ENCODE results near the gene NPC1L1. TPM values are rescaled to one million over a fixed set of nuclear protein-coding genes. Genes with fewer than 3 reads are reported as not detected.

NPC1L1 gene
- total and polyA plus RNA-seq, 2 of the 13 experiments (the other 11 are each of a cell fraction or from before 2014, with no cell fraction given): 4.8 to 14.5 TPM

DNA sequence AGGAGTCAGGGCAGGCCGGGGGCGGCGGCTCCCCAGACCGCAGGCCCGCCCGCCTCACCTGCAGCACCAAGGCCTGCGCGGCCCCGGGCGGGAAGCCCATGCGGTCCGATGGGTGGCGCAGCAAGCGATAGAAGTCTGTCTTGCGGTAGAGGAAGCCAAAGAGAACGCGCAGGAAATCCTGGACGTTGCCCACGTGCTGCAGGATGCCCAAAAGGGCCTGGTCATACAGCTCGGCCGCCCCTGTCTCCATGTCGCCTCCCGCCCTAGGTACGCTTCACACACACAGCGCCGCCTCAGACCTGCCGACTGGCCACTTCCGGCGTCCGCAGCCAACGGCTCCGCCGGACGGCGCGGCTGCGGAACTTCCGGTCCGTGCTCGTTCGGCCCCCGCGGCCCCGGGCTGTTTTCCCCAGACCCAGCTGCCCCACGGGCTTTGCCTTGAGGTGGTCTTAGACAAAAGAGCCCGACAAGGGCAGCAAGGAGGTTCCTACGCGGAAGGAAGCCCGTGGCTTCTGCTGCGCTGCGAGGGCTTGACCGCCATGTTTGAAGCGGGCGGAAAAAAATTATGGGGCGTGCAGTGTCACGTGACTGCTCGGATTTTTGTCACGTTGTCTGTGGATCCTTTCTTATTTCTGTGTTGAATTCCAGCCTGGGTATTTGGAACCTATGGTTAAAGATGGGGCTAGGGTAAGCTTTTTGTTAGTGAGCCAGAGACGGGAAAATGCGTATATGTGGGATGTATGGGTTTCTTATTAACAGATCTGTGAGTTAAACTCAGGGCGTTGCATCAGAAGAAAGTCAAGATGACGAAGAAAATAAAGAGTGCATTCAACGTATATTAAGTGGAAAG, 50.6 kb downstream of the NPC1L1 start, which contains the start of gene NUDCD3 (continued):
- TF ChIP-seq PRMT3 (CRISPR knock-in tag; IDR thresholded peaks at IDR 0.05; ENCODE audit: borderline replicate concordance, low read depth) (no peak), GLI4 (CRISPR knock-in tag; IDR thresholded peaks at IDR 0.05; ENCODE audit: borderline replicate concordance) (peak; percentile 67; the same call in 1 of the 2 replicates), SUZ12 (IDR thresholded peaks at IDR 0.05; ENCODE audit: low read depth, low read length) (no peak), NR2F6 (IDR thresholded peaks at IDR 0.05) (no peak), NR2F6 (CRISPR knock-in tag; IDR thresholded peaks at IDR 0.05) (peak; percentile 36; the same call in 1 of the 2 replicates), SIX4 (CRISPR knock-in tag; IDR thresholded peaks at IDR 0.05) (no peak), GATAD1 (CRISPR knock-in tag; IDR thresholded peaks at IDR 0.05) (peak; percentile 95), HOXA3 (CRISPR knock-in tag; IDR thresholded peaks at IDR 0.05) (peak; percentile 96), ASH2L (IDR thresholded peaks at IDR 0.05; ENCODE audit: insufficient read length, low read depth, low read length) (peak; percentile 98), STAG1 (CRISPR knock-in tag; IDR thresholded peaks at IDR 0.05) (no peak; the same call in 1 of the 2 replicates), ZNF577 (CRISPR knock-in tag; IDR thresholded peaks at IDR 0.05; ENCODE audit: borderline replicate concordance, low read depth) (no peak), SP4 (CRISPR knock-in tag; IDR thresholded peaks at IDR 0.05) (no peak), MEIS1 (CRISPR knock-in tag; IDR thresholded peaks at IDR 0.05; ENCODE audit: borderline replicate concordance) (0 out of 2 replicates have a peak, but pooled peaks have one; percentile 47), ZNF749 (CRISPR knock-in tag; IDR thresholded peaks at IDR 0.05; ENCODE audit: borderline replicate concordance) (no peak), CEBPB (IDR thresholded peaks at IDR 0.05; ENCODE audit: borderline replicate concordance, low read depth, low read length) (no peak), ZNF274 (CRISPR knock-in tag; IDR thresholded peaks at IDR 0.05) (peak; percentile 92), SRSF9 (IDR thresholded peaks at IDR 0.05; ENCODE audit: borderline replicate concordance, insufficient read depth, low read depth, low read length, poor library complexity, severe bottlenecking) (no peak), PCBP1 (IDR thresholded peaks at IDR 0.05; ENCODE audit: borderline replicate concordance, low read depth, low read length) (peak; percentile 72; the same call in 1 of the 2 replicates)
- TF ChIP-seq, protein P1, sequence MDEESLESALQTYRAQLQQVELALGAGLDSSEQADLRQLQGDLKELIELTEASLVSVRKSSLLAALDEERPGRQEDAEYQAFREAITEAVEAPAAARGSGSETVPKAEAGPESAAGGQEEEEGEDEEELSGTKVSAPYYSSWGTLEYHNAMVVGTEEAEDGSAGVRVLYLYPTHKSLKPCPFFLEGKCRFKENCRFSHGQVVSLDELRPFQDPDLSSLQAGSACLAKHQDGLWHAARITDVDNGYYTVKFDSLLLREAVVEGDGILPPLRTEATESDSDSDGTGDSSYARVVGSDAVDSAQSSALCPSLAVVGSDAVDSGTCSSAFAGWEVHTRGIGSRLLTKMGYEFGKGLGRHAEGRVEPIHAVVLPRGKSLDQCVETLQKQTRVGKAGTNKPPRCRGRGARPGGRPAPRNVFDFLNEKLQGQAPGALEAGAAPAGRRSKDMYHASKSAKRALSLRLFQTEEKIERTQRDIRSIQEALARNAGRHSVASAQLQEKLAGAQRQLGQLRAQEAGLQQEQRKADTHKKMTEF (CRISPR knock-in tag; IDR thresholded peaks at IDR 0.05): peak; percentile 87
- TF ChIP-seq, protein P2, sequence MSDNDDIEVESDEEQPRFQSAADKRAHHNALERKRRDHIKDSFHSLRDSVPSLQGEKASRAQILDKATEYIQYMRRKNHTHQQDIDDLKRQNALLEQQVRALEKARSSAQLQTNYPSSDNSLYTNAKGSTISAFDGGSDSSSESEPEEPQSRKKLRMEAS (IDR thresholded peaks at IDR 0.05): peak; percentile 89
- TF ChIP-seq, protein P3, sequence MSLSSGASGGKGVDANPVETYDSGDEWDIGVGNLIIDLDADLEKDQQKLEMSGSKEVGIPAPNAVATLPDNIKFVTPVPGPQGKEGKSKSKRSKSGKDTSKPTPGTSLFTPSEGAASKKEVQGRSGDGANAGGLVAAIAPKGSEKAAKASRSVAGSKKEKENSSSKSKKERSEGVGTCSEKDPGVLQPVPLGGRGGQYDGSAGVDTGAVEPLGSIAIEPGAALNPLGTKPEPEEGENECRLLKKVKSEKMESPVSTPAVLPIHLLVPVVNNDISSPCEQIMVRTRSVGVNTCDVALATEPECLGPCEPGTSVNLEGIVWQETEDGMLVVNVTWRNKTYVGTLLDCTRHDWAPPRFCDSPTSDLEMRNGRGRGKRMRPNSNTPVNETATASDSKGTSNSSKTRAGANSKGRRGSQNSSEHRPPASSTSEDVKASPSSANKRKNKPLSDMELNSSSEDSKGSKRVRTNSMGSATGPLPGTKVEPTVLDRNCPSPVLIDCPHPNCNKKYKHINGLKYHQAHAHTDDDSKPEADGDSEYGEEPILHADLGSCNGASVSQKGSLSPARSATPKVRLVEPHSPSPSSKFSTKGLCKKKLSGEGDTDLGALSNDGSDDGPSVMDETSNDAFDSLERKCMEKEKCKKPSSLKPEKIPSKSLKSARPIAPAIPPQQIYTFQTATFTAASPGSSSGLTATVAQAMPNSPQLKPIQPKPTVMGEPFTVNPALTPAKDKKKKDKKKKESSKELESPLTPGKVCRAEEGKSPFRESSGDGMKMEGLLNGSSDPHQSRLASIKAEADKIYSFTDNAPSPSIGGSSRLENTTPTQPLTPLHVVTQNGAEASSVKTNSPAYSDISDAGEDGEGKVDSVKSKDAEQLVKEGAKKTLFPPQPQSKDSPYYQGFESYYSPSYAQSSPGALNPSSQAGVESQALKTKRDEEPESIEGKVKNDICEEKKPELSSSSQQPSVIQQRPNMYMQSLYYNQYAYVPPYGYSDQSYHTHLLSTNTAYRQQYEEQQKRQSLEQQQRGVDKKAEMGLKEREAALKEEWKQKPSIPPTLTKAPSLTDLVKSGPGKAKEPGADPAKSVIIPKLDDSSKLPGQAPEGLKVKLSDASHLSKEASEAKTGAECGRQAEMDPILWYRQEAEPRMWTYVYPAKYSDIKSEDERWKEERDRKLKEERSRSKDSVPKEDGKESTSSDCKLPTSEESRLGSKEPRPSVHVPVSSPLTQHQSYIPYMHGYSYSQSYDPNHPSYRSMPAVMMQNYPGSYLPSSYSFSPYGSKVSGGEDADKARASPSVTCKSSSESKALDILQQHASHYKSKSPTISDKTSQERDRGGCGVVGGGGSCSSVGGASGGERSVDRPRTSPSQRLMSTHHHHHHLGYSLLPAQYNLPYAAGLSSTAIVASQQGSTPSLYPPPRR (CRISPR knock-in tag; IDR thresholded peaks at IDR 0.05; ENCODE audit: borderline replicate concordance): no peak
- TF ChIP-seq, protein P4, sequence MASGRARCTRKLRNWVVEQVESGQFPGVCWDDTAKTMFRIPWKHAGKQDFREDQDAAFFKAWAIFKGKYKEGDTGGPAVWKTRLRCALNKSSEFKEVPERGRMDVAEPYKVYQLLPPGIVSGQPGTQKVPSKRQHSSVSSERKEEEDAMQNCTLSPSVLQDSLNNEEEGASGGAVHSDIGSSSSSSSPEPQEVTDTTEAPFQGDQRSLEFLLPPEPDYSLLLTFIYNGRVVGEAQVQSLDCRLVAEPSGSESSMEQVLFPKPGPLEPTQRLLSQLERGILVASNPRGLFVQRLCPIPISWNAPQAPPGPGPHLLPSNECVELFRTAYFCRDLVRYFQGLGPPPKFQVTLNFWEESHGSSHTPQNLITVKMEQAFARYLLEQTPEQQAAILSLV (CRISPR knock-in tag; IDR thresholded peaks at IDR 0.05; ENCODE audit: borderline replicate concordance): peak; percentile 91; the same call in 1 of the 2 replicates

Measured in HepG2 (cell line).